ENCODE results near the gene DISP3. TPM values are rescaled to one million over a fixed set of nuclear protein-coding genes. Genes with fewer than 3 reads are reported as not detected.

DISP3 gene
- polyA plus RNA-seq, 1 donor (not counting 4 experiments of a cell fraction or from before 2014, with no cell fraction given) = not detected

- Histone ChIP-seq H3K36me3 (ENCODE audit: control insufficient read depth in 2 of 2, extremely low read depth in 1 of 2, insufficient read depth in 2 of 2, low read length in 2 of 2) (no peaks in the 10 kb centered on the region), H3K4me1 (ENCODE audit: control insufficient read depth, extremely low read depth, insufficient read depth, low read length) (no peaks in the 10 kb centered on the region), H2AFZ (ENCODE audit: control insufficient read depth, low read length) (no peak overlapping the region), H3K9me3 (ENCODE audit: control insufficient read depth, low read depth, low read length) (no peaks in the 10 kb centered on the region), H3K9me1 (ENCODE audit: control insufficient read depth, extremely low read depth, insufficient read depth, low read length) (no peaks in the 10 kb centered on the region), H3K27ac (ENCODE audit: control insufficient read depth, insufficient read depth, low read length) (no peak overlapping the region), H3K79me2 (ENCODE audit: control insufficient read depth, insufficient read depth, low read length) (no peaks in the 10 kb centered on the region), H3K27me3 (ENCODE audit: control insufficient read depth, extremely low read depth, insufficient read depth, low read length) (no peaks in the 10 kb centered on the region), H4K20me1 (ENCODE audit: control insufficient read depth, extremely low read depth, insufficient read depth, low read length) (no peaks in the 10 kb centered on the region), H3K4me3 (ENCODE audit: control insufficient read depth in 2 of 3, extremely low read depth in 1 of 3, insufficient read depth in 2 of 3, low read depth in 1 of 3, low read length in 3 of 3) (no peak overlapping the region), H3K9ac (ENCODE audit: control insufficient read depth, extremely low read depth, insufficient read depth, low read length) (no peak overlapping the region), H3K4me2 (ENCODE audit: control insufficient read depth, extremely low read depth, insufficient read depth, low read depth, low read length) (no peak overlapping the region)
- FAIRE-seq (no peak), DNase-seq (ENCODE audit: low read depth, low spot score) (no peak)
- dilution Hi-C loops (cut with MboI; ENCODE audit: extremely low pct_ligation_motif_present, low sequenced_read_pairs) = no loop called here
- TF ChIP-seq EZH2 (IDR thresholded peaks at IDR 0.05; ENCODE audit: low read length) = no peak
- no peak for TF ChIP-seq CTCF (optimal IDR thresholded peaks at IDR 0.05 in 1 of 3, IDR thresholded peaks at IDR 0.05 in 1 of 3, conservative IDR thresholded peaks at IDR 0.05 in 1 of 3; ENCODE audit: extremely low read depth in 1 of 3, insufficient read depth in 2 of 3, low read length in 3 of 3)
These were observed 46.6 kb downstream of the DISP3 start for GRCh38 chr1:11525516-11525915.

DNA sequence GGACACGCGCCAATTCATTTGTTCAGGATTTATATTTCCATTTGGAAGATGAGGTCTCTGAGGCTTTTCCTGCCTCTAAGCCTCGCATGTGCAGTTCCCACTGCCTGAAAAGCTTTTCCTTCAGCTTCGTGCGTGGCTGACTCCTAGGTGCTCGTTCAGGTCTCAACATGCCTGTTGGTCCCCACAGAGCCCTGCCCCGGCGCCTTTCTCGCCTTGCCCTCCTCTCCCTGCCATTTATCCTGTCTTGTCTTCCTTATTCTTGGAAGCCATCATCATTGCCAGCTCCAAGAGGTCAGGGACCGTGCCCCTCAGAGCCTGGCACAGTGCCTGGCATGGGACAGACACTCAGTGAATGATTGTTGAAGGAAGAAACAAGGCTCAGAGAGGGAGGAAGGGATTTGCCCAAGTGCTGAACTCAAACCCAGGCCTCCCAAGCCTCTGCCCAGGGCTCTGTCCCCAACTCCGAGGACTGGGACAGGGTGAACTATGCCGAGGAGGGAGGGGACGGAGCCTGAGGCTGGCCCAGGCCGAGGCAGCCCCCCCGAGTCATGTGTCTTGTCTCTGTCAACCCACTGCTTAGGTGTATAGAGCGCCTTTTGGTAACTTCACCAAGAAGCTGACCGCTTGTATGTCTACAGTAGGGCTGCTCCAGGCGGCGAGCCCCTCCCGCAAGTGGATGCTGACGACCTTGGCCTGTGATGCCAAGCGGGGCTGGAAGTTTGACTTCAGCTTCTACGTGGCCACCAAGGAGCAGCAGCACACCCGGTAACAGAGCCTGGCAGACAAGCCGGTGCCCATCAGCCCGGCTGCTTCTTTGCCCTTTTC, 47.3 kb downstream of the DISP3 start:
- no peak for DNase-seq (ENCODE audit: low read depth, low spot score)
- dilution Hi-C loops (cut with MboI; ENCODE audit: extremely low pct_ligation_motif_present, low sequenced_read_pairs) = no loop called here
- H3K9ac ChIP-seq (ENCODE audit: control insufficient read depth, extremely low read depth, insufficient read depth, low read length) = no peak overlapping the region

More for the DNA sequence above, 47.3 kb downstream of the DISP3 start:
- Histone ChIP-seq H4K20me1 (ENCODE audit: control insufficient read depth, extremely low read depth, insufficient read depth, low read length) (no peaks in the 10 kb centered on the region), H2AFZ (ENCODE audit: control insufficient read depth, low read length) (no peak overlapping the region), H3K27ac (ENCODE audit: control insufficient read depth, insufficient read depth, low read length) (no peak overlapping the region), H3K9me3 (ENCODE audit: control insufficient read depth, low read depth, low read length) (no peaks in the 10 kb centered on the region), H3K4me2 (ENCODE audit: control insufficient read depth, extremely low read depth, insufficient read depth, low read depth, low read length) (no peak overlapping the region), H3K9me1 (ENCODE audit: control insufficient read depth, extremely low read depth, insufficient read depth, low read length) (no peaks in the 10 kb centered on the region), H3K4me1 (ENCODE audit: control insufficient read depth, extremely low read depth, insufficient read depth, low read length) (no peaks in the 10 kb centered on the region), H3K4me3 (ENCODE audit: control insufficient read depth in 2 of 3, extremely low read depth in 1 of 3, insufficient read depth in 2 of 3, low read depth in 1 of 3, low read length in 3 of 3) (no peak overlapping the region), H3K79me2 (ENCODE audit: control insufficient read depth, insufficient read depth, low read length) (no peaks in the 10 kb centered on the region), H3K27me3 (ENCODE audit: control insufficient read depth, extremely low read depth, insufficient read depth, low read length) (peaks cover 6% of the 10 kb centered on the region), H3K36me3 (ENCODE audit: control insufficient read depth in 2 of 2, extremely low read depth in 1 of 2, insufficient read depth in 2 of 2, low read length in 2 of 2) (no peaks in the 10 kb centered on the region)
- TF ChIP-seq CTCF (optimal IDR thresholded peaks at IDR 0.05 in 1 of 3, IDR thresholded peaks at IDR 0.05 in 1 of 3, conservative IDR thresholded peaks at IDR 0.05 in 1 of 3; ENCODE audit: extremely low read depth in 1 of 3, insufficient read depth in 2 of 3, low read length in 3 of 3) (no peak), EZH2 (IDR thresholded peaks at IDR 0.05; ENCODE audit: low read length) (no peak)
- no peak for FAIRE-seq
